NCI-H345 treated with DMSO at 0.1 percent for 48 hours (cell line): ENCODE results near the gene PHACTR3.

Source experiments
- DNase-seq: peaks from one replicate; lab custom pipeline; 2025; ENCODE audit not compliant: unreplicated experiment; lab: John Stamatoyannopoulos, UW

PHACTR3 gene

GRCh38 chr20:59690101-59690500, 85.8 kb downstream of the PHACTR3 start:
- no peak for DNase-seq

DNA sequence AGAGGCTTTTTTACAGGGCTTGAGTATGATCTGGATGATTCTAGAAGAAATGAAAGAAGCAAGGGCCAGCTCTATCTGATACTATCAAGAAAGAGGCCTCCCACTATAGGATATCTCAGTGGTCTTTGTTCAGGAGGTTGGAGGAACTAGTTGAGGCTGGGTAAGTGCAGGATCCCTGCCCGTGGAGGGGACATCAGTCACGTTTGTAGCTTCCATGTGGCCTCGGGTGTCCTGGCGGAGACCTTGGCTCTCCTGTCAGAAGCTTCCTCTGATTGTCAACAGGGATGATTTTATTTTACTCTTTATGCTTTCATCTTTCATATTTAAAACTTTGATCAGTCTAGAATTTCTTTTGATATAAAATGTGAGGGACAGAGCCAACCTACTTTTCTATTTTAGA, 86.6 kb downstream of the PHACTR3 start:
- no peak for DNase-seq

GRCh38 chr20:59692139-59692538, 87.8 kb downstream of the PHACTR3 start:
- DNase-seq, result no peak

DNA sequence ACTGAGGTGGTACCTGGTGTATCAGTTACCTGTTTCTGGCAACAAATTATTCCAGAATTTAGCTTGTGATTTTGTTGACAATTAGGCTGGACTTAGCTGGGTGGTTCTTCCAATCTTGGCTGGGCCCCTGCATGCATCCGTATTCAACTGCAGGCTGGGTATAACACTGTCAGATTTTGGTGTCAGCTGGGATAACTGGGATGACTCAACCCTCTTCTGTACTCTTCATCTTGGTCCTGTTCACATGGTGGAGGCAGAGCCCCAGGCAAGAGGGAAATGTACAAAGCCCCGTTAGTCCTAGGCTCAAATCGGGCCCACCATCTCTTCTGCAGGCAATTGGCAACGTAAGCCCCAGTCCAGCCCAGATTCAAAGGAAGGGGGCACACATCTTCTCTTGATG, 89.2 kb downstream of the PHACTR3 start:
- DNase-seq, result no peak

- DNase-seq, result no peak
These were observed 92.1 kb downstream of the PHACTR3 start for GRCh38 chr20:59696476-59696875.

- no peak for DNase-seq
These were observed 92.7 kb downstream of the PHACTR3 start for GRCh38 chr20:59697068-59697467.

DNA sequence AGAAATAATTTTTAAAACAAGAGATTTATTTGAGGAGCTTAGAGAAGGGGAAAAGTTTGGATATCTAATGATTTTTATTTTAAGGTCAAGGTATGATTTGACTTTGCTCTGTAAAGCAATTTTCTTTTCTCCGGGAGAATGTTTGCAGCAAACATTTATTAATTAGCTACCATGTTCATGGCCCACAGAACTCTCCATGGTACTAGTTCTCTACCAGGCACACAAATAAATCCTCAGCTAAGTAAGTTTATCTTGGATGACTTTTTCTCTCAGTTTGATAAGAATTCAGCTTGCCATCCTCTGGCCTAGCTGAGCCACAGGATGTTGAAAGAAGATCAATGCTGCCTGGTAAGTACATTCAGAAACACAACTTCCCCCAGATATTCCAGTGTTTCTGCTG, 94.3 kb downstream of the PHACTR3 start:
- no peak for DNase-seq

DNA sequence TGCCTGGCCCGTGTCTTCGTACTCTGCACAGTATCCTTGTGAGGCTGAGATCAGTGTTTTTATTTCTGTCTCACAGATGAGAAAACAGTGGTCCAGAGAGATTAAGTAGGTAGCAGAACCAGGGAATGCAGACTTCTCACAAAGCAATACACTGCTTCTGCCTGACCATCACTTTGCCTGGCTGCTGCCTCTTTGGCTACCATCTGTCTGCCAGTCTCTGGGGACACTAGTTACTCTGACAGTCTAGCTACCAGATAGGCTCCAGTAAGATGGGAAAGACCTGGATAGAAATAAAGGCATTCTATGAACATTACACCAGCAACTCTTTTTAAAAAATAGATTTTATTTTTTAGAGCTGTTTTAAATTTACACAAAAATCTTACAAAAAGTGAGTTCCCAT, 96.9 kb downstream of the PHACTR3 start:
- no peak for DNase-seq

DNA sequence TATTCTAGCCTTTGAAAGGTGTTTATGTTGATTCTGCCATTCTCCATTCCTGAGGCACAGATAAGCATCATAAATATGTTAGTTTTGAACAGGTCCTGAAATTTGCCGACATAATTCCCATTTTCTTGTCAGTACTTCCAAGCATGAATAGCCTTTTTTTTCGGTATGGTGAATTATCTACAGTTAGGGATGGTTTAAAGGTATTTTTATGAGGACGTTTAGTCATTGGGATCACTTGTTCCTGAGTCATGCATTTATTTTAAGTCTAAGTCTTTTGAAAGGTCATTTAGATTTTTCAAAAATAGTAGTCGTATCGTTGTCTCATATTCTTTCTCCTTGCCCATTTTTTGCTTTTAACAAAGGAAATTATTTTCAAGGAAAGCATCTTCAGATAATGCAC, 98.7 kb downstream of the PHACTR3 start:
- DNase-seq, result no peak

- DNase-seq, result no peak
These were observed 101.5 kb downstream of the PHACTR3 start for GRCh38 chr20:59705651-59706399.

- no peak for DNase-seq
These were observed 102.0 kb downstream of the PHACTR3 start for GRCh38 chr20:59706400-59706693.

DNA sequence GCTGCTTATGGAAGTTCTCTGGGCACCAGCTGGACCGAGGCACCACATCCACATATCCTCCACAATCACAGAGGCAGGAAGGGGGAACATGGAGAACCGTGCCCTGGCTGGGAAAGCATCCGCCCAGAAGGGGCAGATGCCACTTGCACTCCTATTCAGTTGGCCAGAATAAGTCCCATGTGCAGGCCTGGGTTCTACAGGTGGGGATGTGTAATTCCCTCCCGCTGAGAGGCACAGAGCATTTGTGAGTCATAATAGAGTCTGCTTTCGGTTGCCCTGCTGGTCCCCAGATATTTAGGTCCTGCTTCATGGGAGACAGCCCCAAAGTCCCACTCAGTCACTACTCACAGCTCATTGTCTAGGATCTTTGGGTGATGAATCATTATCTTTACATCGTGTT, 104.0 kb downstream of the PHACTR3 start:
- DNase-seq, result no peak

DNA sequence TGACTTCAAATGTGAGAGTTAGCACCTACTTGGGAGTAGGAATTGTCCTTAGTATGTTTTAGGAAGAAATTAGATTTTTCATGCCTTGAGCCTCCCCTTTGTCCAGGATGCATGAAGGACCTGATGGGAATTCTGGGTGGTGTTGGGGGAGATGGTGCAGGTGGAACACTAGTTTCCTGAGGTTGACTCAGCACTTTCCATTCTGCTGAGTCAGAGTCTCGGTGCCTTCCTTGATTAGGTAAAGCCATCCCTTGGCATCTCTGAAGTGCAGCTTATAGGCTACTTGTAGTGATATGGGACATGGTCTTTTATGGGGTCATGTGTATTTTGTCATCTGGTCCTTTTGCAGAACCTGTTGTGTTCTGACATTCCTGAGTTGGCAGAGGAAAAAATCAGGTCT, 105.3 kb downstream of the PHACTR3 start:
- no peak for DNase-seq

DNA sequence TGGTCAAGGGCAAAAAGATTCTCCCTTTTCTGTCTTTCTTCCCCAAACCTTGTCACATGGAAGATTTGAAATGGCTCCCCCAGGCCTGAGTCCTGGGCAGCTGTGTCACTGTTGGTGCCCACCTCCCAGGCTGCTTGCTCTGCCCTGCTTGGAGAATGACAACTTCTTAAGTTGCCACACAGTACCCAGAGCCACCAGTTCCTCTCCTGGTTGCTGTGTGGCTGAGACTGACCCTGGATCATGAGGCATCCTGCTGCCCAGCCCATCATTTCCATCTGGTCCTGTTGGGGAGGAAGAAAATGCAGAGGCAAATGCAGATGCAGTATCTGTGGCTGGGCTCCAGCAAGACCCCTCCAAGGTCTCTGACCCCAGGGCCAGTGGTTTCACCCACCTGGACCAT, 113.7 kb downstream of the PHACTR3 start:
- DNase-seq, result no peak

DNA sequence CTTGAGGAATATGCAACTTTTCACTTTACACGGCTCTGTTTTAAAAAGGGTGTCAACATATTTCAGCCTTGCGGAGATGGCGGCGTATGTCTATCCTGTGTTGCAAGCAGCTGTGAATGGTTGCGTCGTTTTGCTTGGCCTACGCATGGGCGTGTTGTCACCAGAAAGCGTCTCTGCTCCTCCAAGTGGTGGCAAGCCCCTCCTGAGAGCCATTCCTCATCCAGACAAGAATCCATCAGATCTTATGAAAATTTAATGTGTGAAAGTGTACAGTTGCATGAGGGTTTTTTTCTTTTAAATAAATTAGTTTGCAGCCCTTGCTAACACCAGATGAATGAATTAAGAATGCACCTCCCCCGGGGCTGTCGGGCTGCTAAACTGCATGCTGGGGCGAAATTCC, 114.4 kb downstream of the PHACTR3 start:
- no peak for DNase-seq

DNA sequence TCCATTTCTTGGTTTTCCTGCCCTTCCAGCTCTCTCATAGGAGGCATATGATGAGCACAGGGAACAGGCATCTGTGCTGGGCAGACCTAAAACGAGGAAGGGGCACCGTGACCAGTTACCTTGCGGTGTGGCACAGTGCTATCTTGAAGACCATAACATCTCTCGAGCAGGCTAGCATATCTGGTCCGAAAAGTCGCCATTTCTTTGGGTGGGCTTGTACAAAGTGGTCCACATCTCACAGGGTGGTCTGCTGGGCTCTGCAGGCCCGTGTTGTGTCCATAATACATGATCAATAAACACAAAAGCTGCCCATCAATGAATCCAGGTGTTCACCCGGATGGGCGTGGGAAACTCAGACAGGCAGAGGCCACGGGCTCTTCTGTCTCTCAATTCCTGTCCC, 115.7 kb downstream of the PHACTR3 start:
- DNase-seq, result no peak

DNA sequence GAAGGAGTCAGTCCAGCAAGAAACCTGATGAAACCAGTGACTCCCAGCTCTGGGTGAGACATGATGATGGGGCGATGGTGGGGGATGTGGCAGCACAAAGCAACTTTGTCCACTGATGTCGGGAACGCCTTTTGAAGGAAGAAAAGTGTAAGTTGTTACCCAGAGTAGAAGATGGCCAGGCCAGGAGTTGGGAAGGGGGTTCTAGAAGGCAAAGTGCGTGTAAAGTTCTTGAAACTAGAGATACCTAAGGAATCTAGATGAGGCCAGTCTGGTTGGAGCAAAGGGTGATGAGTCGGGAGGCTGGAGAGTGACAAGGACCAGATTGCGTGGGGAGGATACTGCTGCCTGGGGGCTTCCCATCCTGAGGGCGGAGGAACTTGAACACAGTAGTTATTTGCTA, 117.0 kb downstream of the PHACTR3 start:
- DNase-seq, result no peak

DNA sequence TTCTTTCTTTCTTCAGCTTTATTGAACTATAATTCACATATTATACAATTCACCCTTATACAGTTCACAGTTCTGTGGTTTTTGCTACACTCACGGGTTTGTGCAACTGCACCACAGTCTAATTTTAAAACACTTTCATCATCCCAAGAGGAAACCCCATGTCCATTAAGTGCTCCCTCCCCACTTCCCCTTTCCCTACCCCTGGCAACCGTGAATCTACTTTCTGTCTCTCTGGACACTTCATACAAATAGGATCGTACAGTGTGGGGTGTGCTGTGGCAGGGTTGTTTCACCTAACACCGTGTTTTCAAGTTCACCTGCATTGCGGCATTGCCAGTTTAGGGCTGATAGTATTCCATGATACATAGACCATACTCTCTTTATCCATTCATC, 118.8 kb downstream of the PHACTR3 start:
- DNase-seq, result no peak

DNA sequence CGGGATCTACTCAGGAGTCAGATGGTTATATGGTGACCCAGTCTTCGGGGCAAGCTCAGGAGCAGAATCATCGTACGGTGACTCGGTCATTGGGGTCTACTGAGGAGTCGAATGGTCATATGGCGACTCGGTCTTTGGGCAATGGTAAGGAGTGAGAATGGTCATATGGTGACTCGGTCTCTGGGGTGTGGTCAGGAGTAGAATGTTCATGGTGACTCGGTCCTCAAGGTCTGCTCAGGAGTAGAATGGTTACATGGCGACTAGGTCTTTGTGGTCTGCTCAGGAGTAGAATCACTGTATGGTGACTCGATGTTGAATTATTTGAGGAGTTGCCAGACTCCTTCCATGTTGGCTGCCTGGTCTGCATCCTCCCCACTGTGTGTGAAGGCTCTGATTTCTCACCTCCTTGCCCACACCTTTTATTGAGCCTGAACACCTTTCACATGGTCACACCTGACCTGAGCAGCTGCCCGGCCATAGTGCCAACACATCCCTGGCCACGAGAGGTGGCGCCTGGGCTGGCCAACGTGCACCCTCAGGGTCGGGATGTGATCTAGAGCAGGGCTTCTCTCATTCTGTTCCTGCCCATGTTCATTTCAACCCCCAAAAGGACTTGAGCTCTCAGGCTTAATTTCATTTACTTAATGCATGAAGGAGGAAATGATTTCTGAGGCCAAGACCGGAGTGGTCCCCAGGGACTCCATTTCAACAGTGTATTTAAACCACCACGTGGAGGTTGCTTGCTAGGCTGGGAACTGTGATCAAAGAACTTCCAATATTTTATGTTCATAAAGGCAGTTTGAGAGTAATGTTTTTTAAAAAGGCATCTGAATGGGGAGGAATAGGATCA, 119.5 kb downstream of the PHACTR3 start:
- DNase-seq, result no peak

DNA sequence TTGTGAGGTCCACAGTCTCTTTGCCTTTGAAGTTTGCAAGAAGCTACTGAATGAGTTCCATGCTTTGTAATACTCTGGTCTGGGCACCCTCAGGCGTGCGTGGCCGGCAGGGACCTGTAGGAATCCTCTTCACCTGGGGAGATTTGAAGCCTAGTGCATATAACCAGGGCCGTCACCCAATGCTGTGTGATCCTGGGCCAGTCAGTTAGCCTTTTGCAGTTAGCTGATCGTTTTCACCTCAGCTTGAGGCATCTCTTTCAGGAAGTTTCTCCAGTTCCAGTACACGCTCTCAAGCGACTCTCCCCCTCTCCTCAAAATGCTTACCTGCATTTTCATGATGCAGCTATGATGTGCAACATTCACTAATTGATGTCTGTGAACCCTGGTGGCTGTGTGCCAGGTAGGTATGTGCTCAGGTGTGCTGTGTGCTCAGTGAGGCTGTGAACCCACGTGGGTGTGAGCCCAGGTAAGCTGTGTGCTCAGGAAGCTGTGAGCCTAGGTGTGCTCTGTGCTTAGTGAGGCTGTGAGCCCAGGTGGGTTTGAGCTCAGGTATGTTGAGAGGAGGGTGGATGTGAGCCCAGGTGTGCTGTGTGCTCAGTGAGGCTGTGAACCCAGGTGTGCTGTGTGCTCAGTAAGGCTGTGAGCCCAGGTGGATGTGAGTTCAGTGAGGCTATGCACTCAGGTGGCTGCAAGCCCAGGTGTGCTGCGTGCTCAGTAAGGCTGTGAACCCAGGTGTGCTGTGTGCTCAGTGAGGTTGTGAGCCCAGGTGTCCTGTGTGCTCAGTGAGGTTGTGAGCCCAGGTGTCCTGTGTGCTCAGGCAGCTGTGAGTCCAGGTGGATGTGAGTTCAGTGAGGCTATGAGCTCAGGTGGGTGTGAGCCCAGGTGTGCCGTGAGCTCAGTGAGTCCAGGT, 120.4 kb downstream of the PHACTR3 start:
- DNase-seq, result no peak

- no peak for DNase-seq
These were observed 121.3 kb downstream of the PHACTR3 start for GRCh38 chr20:59725476-59726280.
